ENCODE data around the gene RBM46.

DNA sequence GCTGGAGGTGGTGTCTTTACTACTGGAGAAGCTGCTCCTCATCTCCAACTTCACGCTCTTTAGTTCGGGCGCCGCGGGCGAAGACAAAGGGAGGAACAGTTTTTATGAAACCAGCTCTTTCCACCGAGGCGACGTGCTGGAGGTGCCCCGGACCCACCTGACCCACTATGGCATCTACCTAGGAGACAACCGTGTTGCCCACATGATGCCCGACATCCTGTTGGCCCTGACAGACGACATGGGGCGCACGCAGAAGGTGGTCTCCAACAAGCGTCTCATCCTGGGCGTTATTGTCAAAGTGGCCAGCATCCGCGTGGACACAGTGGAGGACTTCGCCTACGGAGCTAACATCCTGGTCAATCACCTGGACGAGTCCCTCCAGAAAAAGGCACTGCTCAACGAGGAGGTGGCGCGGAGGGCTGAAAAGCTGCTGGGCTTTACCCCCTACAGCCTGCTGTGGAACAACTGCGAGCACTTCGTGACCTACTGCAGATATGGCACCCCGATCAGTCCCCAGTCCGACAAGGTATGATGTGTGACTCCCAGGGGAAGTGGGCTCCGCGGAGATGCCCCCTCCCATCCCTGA lies 36.6 kb upstream of the RBM46 start:
- TF ChIP-seq, protein P1, sequence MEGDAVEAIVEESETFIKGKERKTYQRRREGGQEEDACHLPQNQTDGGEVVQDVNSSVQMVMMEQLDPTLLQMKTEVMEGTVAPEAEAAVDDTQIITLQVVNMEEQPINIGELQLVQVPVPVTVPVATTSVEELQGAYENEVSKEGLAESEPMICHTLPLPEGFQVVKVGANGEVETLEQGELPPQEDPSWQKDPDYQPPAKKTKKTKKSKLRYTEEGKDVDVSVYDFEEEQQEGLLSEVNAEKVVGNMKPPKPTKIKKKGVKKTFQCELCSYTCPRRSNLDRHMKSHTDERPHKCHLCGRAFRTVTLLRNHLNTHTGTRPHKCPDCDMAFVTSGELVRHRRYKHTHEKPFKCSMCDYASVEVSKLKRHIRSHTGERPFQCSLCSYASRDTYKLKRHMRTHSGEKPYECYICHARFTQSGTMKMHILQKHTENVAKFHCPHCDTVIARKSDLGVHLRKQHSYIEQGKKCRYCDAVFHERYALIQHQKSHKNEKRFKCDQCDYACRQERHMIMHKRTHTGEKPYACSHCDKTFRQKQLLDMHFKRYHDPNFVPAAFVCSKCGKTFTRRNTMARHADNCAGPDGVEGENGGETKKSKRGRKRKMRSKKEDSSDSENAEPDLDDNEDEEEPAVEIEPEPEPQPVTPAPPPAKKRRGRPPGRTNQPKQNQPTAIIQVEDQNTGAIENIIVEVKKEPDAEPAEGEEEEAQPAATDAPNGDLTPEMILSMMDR (IDR thresholded peaks at IDR 0.05): no peak
- no peak for TF ChIP-seq POLR2A (IDR thresholded peaks at IDR 0.05)

All from testis (tissue), 2 donors.